GM18861 (cell line): Measurements from ENCODE around the gene RPS6KB2.
A peak's percentile ranks its signal among the peaks of the same experiment; 100 is the strongest.

Source experiments
- ATAC-seq: cut with Tn5 transposase; IDR thresholded peaks from one replicate; pipeline ENCODE4 v1.9.1; 2021; ENCODE audit not compliant: unreplicated experiment

Gene RPS6KB2

DNA sequence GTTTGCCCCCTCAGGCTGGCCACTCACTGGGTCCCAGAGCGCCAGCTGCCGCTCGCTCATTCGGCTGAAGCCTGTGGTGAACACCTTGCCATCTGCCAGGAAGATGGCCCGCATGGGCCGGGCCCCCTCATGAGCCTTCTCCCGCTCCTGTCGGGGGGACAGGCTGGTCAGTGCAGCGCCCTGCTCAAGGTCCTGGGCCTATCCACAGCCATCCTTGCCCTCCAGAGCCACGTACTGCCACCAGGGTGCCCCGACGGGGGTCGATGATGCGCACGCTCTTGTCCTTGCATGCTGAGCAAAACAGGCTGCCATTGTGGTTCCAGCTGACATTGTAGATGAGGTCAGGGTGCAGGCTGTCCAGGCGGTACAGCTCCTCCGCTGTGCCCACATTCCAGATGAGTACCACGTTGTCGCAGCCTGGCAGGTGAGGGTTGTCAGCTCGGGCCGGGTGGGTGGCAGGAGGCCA is 12.8 kb downstream of the RPS6KB2 start:
- ATAC-seq: no peak

DNA sequence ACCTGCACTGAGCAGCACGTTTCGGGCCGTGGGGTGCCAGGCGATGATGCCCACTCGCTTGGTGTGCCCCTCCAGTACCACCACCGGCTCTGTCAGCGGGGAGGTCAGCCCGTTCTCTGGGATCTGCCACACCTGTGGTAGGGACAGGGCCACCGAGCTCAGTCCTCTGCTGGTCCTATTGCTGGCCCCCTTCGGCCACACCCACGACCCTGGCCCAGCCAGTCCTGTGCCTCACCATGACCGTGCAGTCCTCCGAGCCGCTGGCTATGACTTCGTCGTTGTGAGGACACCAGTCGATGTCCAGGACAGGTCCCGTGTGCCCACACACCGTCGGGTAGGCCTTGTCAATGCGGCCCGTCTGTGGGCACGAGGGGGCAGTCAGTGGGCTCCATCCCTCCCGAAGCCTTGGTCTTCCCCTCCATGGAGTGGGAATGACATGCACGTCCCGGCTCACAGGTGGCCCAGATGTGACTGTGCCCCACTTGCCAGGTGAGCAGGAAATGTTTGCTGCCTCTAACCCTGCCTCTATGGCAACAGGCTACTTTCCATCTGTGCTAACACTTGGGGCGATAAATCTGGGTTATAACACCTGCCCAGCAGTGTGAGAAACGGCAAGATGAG is 13.5 kb downstream of the RPS6KB2 start:
- no peak for ATAC-seq

DNA sequence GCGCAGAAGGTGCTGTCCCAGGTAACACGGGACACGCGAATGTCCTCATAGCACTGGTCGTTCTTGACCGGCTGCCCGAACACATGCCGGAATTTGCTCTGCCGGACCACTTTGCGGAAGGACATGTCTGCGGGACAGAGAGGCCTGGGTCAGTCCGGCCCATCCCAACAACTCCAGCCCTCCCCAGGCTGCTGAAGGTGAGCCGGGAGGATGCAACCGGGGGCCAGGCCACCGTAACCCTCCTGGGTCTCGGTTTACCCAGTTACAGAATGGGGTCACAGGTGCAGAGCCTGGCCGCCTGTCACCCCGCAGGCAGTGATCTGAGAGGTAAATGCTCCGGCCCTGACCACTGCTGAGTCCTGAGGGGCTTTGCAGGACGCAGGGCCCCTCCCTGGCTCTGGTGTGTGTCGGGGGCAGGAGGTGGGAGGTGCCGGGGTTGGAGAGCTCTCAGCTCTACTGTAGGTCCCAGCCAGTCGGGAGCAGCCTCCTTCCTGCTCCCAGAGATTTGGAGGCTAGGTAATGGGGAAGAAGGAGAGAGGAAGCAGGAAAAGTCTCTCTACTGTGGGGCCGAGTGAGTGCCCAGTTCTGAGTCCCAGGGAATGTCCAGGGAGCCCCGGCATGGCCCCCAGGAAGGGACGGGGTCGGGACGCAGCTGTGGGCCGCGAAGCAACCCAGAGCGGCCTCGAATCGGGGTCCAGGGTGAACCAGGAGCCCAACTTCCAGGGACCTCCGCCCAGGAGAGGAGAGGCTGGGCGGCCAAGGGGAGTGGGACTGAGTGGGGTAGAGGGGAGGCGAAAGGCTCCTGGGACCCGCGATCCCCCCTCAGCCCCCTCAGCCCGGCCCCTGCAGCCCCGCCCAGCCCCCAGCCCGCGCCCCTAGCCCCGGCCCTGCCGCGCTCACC is 14.5 kb downstream of the RPS6KB2 start:
- no peak for ATAC-seq

DNA sequence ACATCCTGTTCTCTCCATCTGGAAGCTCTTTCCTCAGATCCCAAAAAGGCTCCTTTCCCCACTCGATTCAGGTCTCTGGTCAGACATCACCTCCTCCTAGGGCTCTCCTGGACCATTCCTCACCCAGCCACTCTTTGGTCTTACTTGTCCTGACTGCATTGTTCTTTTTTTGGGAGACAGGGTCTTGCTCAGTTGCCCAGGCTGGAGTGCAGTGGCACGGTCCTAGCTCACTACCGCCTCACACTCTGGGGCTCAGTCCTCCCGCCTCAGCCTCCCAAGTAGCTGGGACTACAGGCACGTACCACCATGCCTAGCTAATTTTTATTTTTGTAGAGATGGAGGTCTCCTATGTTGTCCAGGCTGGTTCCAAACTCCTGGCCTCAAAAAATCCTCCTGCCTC is 17.2 kb downstream of the RPS6KB2 start:
- no peak for ATAC-seq

DNA sequence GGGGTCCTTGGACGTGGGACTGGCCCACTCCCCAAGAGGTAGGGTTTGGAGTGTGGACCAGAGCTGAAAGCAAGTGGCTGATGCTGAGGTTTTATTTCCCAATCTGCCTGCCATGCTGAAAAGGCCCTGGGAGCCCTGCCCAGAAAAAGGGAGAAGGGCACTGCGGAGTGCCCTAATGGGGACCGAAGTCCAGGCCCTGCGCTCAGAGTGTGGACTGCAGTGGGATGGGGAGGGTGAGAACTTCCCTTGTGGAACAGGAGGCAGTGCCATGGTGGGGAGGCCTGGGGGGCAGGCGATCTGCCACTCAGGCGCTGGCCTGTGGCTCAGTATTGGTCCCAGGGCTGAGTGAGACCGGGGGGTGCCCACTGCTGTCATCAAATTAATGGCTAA is 19.9 kb downstream of the RPS6KB2 start:
- ATAC-seq: no peak

DNA sequence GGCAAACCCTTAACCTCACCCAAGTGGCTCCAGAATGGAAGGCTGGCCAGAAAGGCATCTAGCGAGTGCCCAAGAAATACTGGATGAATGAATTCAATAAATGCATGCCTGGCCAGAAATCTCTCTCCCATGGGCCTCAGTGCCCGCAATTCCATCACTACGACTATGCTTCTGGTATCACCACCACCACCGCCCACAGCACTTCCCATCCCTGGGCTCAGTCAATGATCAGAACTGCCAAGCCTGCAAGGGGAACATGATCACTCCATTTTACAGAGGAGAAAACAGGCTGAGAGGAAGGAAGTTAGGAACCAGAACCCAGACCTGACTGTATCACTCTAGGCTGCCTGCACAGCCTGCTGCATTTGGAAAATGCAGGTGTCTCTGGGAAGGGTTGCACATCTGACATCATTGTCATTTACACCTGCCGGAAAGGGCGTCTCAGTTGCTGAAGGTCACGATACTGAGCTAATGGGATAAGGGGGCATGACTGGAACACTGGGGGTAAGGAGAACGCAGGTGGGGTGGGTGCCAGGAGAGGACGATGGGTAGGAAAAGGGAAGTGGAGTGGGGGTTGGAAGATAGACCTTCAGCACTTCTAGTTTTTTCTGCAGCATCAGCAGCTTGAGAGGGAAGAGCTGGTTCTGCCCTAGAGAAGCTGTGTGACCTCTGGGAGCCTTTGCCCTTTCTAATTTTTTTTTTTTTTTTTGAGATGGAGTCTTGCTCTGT is 21.0 kb downstream of the RPS6KB2 start:
- ATAC-seq: no peak

DNA sequence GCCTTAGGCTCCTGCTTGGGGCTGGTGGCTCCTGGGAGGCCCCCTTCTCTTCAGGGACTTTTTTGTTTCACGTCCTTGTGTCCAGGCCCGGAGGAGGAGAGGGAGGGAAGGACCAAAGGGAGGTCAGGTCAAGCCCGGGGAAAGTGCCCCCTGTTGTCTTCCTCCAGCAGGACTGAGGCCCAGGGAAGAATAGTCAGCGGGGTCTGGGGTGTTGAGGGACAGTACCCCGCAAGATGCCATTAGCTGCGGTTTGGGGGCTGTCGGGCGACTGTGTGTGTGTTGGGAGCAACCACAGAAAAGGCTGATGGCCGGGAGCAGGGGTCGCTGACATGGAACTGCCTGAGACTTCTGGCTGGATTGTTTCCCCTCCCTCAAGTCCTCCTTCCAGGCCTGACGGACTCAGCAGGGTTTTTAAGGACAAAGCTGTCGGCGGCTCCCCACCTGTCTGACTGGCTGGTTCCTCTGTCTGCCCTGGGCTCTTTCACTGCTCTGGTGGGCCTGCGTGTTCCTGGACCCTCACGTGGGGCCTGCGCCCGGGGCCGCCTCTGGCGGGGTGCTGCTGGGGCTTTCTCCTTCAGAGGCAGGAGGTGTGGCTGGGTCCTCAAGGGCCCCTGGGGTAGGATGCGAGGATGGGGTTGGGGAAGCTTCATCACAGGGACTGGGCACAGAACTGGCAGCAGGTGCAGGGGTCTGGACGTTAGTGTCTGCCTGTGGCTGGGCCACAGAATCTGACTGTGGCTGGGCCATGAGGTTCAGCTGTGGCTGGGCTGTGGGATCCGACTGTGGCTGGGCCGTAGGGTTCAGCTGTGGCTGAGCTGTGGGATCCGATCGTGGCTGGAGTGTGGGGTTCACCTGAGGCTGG is 22.7 kb downstream of the RPS6KB2 start:
- ATAC-seq: no peak

DNA sequence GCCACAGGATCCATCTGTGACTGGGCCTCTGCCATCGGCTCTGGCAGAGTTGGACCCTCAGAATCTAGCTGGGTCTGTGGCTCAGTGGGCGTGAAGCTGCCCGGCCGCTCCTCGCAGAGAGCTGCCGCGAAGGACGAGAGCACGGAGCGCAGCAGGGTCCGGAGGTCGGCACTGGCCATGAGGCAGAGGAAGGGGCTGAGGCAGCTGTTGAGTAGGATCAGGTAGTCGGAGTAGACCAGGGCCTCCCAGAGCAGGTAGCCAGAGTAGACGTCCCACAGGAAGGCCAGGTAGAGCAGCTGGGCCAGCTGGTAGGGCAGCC is 23.3 kb downstream of the RPS6KB2 start:
- no peak for ATAC-seq

DNA sequence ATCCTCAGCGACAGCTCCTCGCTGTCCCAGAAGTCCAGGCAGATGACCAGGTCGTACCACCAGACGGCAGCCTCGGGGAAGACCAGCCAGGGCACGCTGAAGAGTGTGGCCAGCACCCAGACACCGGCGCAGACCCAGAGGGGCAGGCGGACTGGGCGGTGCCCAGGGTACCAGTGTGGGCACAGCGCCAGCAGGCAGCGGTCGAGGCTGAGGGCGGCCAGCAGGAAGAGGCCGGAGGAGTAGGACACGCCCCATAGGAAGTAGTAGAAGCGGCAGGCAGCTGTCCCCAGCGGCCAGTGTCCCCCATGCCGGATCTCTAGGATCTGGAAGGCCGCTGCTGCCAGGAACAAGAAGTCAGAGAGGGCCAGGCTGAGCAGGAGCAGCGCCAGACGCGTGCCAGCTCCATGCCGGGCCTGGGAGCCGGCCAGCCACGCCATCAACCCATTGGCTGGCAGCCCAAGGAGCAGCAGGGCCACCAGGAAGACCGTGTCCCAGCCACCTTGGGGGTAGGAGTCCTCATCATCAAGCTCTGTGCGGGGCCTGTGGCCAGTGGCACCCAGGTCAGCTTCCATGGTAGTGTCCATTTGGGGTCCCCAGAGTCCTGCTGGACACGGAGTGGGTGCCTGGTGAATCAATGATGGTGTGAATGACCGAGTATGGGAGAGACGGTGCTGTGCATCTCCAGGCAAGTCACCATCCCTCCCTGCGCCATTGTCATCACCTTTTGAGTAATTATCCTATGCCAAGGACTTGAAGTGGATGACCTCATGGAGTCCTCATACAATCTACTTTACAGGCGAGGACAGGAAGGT is 24.1 kb downstream of the RPS6KB2 start, which contains the start of gene GPR152:
TSS of gene GPR152 (minus strand) at position 589 of the 812 bp plus-strand sequence. CDS start at position 584, 5 bp downstream.
- no peak for ATAC-seq

DNA sequence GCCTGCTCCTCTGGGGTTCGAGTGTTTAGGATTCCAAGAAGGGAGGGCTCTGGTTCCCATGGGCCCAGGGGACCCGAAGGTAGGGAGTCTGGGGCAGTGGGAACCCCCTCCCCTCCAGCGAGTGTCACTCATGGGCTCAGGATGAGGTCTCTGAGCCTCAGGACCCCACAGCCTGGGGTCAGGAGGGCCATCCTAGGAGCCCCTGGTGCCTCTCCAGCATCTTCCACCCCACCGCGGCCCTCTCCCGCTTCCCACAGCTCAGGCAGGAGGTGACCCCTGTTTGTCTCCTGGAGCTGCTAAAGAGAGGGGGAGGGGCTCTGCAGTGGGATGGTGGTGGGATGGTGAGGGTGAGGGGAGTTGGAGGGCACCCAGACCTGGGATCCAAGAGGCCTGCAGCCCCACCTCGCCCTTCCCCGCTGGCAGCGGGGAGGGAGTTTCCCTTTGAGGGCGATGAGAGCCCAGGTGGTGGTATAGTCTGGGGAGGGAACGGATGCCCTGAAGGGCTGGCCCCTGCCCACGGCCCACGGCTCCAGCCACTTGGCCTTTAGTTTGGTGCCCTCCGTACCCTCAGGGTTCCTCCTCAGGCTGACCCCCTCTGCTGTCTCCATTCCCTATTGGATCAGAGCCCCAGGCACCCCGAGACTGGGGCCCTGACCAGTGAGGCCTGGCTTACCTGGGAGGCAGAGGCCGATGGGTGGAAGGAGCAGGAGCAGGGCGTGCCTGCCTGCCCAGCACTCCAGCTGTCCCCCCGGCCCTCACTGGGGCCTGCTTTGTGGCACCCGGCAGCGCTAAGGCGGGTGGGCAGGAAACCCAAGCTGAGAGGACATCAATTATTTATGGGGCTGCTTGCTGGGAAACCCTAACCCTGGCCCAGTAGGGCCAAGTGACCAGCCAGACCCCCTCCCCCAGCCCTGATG is 25.8 kb downstream of the RPS6KB2 start:
- ATAC-seq: no peak

DNA sequence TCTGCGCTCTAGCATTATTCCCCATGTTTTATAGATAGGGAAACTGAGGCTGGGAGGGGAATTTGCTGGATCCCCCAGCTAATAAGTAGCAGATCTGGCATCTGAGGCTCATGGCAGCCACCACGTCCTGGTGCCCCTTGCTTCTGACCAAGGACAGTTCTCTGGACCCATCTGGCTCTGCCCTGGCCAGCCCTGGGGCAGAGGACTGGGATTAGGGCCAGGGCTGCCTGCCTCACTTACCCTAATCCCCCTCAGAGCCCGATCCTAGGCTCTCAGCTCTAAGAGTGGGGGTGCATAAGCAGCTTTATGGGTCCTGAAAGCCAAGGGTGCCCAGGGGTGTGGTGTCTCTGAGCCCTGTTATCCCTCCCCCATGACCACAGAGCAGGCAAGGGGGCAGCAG is 26.8 kb downstream of the RPS6KB2 start, which contains the start of gene CABP4:
TSS of gene CABP4 (plus strand) at position 301 of the 400 bp plus-strand sequence. CDS start at position 371, 70 bp downstream.
- ATAC-seq: no peak

DNA sequence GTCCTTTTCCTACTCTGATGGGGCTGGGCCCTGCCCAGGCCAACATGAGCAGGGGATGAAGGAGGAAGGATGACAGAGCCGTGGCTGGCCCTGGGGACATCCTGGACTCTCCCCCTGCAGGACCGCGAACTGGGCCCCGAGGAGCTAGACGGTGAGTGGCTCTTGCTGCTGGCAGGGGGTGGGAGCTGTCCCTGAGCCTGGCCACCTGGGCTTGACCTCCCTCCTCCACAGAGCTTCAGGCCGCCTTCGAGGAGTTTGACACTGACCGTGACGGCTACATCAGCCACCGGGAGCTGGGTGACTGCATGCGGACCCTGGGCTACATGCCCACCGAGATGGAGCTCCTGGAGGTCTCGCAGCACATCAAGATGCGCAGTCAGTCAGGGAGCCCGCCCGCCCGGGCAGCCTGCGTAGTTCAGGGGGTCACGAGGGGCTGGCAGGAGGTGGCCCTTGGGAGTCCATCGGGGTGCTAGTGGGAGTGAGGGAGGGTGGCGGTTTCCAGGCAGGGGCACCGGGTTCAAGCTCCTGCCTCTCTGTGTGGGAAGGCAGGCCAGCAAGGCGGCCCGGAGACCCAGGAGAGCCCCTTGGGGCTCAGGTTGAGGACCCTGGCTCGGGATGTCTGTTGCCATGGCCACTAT is 27.9 kb downstream of the RPS6KB2 start:
- no peak for ATAC-seq

DNA sequence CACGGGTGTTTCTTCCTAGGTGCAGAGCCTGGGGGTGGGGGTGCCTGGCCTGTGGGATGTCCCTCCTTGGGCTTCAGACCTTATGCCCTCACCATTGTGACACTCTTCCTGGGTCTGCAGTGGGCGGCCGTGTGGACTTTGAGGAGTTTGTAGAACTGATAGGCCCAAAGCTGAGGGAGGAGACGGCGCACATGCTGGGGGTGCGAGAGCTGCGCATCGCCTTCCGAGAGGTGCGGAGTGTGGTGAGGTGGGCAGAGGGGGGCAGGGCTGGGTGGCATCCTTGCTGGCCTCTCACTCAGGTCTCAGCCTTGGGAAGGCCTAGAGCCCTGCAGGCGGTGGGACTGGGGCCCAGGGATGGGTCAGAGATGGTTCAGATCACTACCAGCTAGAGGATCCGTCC is 29.2 kb downstream of the RPS6KB2 start:
- no peak for ATAC-seq

DNA sequence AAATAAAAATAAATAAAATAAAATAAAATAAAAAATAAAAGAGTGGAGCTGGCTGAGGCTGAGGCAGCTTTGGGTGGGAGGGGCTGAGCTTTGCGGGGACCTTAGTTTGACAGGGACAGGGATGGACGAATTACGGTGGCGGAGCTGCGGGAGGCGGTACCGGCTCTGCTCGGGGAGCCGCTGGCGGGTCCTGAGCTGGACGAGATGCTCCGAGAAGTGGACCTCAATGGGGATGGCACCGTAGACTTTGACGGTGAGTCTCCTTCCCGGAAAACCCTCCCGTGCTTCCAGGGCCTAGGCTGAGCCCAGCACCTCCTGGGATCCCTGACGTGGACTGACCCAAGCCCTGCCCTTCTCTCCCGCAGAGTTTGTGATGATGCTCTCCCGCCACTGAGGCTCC is 30.0 kb downstream of the RPS6KB2 start:
- ATAC-seq: no peak

DNA sequence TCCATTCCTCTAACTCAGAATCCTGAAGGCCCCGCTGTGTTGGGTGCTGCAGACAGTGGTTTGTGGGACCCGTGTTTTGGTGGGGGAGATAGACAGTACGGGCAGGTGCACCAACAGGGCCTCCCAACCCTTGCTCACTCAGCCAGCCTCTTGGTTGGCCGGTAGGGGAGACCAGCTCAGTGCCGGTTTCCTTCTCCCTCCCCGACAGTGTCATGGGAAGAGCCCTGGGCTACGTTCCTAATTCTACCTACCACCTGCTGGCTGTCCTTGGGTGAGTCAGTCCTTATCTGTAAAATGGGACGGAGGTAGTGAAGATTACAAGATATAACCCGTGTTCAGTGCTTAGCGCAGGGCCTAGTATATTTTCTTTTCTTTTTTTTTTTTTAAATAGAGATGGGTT is 34.9 kb downstream of the RPS6KB2 start:
- no peak for ATAC-seq

DNA sequence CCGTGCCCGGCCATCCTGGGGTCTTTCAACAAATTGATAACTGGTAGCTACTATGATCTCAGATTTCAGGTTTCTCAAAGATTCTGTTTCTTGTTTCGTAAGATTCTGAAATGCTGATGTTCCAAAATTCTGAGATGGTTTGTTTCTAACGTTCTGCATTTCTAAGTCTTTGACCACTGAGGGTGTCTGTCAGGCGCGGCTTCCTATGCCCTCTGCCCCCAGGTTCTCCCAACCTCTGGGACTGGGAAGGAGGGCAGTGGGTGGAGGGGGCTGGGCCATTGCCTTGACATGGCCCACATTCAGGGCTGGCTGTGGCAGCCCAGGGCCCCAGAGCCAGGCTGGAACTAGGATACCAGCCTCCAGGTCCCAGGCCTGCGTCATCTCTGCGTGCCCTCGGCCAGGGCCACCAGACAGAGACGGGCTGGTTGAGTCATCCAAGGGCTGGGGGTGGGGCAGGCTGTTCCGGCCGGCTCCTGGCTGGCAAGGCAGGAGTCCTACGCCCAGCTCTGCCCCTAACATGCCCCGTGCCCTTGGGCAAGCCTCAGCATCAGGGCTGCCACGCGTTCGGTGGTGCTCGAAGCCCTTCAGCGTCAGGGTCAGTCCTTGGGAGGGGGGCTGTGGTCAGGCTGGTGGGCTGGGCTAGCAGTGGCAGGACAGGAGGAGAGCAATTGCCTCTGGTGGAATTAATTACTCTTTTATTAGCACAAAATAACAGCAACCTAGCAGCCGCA is 35.6 kb downstream of the RPS6KB2 start:
- ATAC-seq: no peak

DNA sequence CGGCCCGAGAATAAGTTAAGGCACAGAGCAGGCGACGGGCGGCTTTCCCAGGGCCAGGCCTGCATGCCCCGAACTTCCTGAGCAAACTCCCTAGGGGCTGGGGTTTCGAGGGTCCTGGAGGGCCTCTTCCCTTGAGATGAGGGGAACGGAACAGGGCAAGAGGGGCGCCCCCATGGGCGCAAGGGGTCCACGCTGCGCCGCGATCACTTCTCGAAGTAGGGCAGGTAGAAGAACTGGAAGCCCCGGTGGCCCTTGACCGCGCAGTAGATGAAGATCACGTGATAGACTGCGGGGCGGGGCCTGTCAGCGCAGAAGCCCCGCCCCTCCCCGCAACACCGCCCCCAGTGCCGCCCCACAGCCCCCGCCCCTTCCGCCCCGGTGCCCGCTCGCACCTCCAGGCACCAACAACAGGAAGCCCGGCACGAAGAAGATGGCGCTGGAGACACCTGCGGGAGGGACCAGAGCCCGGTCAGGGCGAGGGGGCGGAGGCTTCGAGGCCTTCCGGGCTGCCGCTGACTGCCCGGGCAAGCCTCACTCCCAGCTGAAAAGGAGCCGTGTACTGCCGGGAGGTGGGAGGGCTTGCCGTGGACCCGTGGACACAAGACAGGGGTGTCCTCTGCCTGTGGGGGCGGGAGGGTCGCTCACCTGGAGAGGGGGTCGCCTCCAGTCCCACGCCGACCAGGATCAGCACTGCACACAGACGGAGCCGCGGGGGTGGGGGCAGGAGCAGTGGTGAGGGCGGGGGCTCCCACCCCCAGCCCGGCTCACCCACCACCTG is 36.3 kb downstream of the RPS6KB2 start:
- peak; percentile 39 for ATAC-seq
